Measurements from ENCODE around the gene CACNA1I.

Gene CACNA1I

DNA sequence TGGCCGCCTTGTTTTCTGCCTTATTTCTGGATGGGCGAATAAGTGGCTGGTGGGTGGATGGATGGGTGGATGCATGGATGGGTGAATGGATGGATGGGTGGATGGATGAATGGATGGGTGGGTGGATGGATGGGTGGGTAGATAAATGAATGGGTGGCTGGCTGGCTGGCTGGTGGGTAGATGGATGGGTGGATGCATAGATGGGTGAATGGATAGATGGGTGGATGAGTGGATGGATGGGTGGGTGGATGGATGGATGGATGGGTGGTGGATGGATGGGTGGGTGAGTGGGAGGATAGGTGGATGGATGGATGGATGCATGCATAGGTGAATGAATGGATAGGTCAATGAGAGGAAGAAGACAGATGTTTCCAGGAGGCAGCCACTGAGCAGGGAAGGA lies 98.9 kb downstream of the CACNA1I start:
- DNase-seq (ENCODE audit: low spot score), result no peak

DNA sequence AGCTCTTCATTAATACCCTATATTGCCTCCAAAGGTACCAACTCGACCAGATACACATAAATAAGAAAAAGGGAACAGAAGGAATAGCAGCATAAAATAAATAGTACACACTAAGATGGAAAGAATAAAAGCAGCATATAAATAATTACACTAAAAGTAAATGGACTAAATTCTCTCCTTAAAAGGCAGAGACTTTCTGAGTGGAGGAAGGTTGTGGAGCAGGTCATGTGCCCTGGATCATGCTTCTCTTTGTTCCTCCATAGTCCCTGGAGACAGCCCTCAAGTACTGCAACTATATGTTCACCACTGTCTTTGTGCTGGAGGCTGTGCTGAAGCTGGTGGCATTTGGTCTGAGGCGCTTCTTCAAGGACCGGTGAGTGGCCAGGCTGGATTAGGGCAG lies 101.4 kb downstream of the CACNA1I start:
- DNase-seq (ENCODE audit: low spot score), result no peak

DNA sequence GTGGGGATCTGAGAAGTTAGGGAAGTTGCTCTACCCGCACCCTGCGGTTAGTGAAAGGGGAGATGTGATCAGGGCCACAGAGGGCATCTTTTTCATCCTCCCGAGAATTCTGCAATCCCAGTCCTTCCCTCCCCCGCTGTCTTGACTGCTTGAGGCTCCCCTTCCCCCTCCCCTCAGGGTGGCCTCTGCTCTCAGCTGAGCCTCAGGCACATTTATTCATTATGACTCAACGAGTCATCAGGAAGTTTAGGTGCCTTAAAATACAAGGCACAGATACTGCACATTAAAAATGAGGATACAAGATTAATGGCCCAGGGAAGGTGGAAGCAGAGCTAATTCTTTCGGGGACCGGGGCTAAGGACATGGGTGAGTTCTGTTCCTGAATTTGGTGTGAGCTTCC lies 104.0 kb downstream of the CACNA1I start:
- DNase-seq (ENCODE audit: low spot score), result no peak

DNA sequence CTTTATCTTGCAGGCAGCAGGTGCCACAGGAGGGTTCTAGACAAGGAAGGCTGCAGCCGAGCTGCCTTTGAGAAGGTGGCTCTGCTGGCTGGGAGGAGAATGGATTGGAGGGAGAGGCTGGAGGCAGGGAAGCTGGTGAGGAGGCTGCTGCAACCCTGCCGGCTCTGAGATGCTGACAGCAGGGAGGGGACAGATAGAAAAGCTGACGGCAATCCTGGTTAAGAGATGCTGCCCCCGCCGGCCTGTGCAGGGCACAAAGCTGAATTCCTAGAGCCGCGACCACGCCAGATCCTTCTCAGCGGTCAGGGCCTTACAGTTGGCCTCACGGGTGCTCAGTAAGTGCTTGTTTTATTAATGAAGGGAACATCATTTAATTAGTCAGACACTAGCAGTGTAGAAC lies 105.4 kb downstream of the CACNA1I start:
- no peak for DNase-seq (ENCODE audit: low spot score)

DNA sequence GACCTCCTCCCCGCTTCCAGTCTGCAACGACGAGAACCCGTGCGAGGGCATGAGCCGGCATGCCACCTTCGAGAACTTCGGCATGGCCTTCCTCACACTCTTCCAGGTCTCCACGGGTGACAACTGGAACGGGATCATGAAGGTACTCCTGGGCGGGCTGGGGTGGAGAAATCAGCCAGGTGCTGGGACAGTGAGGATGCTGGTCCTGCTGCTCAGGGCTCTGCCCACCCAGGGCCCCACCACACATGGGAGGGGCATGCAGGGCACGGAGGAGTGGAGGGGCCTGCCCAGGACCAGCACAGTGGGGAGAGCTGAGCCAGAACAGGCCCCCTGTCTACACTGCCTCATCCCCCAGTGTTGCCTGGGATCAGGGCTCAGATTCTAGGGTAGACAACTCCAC lies 107.4 kb downstream of the CACNA1I start:
- DNase-seq (ENCODE audit: low spot score), result no peak

DNA sequence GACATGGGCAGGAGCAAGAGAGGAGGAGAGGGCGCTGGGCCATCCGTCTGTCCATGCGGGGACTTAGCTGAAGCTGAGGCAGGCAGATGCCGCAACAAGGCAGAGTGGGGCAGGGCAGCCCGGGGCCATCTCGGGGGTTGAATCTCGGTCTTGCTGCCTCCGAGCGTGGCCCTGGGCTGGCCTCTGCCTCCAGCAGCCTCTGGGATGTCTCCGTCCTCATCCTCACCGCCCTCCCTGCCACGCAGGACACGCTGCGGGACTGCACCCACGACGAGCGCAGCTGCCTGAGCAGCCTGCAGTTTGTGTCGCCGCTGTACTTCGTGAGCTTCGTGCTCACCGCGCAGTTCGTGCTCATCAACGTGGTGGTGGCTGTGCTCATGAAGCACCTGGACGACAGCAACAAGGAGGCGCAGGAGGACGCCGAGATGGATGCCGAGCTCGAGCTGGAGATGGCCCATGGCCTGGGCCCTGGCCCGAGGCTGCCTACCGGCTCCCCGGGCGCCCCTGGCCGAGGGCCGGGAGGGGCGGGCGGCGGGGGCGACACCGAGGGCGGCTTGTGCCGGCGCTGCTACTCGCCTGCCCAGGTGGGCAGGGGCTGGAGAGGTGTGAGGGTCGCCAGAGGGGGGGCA lies 108.4 kb downstream of the CACNA1I start:
- DNase-seq (ENCODE audit: low spot score), result no peak

DNA sequence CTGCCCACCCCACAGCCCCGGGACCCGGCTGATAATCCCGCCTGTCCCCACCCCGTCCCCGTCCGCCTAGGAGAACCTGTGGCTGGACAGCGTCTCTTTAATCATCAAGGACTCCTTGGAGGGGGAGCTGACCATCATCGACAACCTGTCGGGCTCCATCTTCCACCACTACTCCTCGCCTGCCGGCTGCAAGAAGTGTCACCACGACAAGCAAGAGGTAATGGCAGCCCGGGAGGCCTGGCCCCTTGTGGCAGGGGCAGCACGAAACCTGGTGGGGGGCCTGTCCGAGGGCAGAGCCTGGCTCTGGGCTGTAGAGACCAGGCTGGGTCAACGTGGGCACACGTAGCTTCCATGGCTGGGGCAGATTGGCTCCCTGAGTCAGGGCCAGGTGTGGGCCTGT lies 109.1 kb downstream of the CACNA1I start:
- no peak for DNase-seq (ENCODE audit: low spot score)

DNA sequence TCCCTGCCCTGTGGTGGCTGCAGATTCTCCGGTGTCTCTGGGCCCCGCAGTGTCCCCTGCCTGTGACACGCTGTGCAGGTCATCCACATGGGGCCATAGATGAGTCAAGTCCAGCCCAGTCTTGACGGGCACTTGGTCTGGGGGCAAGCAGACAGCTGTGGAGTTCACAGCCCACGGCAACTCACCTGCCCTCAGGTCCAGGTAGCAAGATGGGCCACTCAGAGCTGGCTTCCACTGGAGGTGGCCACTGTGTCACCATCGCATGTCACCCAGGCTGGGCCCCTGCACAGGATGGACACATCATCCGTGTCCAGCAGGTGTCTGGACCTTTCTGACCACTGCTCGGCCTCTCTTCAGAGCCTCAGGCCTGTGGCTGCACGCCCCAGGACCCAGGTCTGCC lies 109.9 kb downstream of the CACNA1I start:
- no peak for DNase-seq (ENCODE audit: low spot score)

DNA sequence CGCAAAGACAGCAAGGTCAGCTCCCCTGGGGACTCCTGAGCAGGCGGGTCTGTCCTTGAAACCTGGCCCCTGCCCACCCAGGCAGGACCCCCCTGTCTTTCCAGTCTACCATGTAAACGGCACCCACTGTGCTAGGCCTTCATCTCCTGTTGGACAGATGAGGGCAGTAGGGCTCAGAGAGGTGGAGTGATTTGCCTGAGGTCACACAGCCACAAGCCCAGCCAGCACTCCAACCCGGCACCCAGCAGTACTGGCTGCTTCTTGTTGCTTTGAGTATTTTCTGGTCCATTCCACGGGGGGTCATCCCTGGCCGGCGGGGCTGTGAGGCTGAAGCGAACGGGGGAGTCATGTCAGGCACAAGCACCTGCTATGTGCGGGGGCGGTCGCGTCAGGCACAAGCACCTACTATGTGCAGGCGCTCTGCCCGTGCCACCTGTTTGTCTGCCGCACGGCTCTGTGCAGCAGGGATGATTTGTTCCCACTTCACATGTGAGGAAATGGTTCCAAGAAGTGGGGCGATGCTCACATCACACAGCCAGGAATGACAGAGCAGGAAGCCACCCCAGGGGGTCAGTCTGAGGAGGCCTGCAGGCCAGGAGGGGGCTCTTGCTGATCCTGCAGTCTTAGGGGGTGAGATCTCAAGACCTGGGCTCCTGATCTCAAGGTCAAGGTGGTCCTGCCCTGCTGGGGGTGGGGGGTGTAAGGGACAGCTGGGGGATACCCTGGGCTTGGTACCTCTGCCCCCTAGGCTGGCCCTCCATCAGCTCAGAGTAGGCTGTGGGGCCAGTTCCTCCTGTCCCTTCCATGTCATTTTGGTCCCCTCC lies 110.7 kb downstream of the CACNA1I start:
- DNase-seq (ENCODE audit: low spot score), result no peak

DNA sequence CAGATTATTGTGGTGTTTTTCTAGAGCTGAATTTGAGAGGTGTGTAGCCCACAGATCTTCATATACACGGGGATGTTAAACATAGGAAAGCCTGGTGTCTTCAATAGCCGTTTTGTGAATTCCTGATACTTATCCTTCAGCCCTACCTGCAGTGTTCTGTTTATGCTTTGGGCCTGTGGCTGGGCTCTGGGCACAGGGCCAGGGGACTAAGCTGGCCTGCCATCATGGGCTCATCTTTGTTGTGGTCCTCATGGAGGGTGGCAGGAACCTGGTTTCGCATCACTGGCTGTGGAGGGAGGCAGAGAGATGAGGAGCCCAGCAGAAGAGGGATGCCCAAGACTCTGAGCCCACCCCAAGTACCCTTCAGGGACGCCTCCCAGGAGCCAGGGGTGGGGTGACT lies 112.4 kb downstream of the CACNA1I start:
- no peak for DNase-seq (ENCODE audit: low spot score)

DNA sequence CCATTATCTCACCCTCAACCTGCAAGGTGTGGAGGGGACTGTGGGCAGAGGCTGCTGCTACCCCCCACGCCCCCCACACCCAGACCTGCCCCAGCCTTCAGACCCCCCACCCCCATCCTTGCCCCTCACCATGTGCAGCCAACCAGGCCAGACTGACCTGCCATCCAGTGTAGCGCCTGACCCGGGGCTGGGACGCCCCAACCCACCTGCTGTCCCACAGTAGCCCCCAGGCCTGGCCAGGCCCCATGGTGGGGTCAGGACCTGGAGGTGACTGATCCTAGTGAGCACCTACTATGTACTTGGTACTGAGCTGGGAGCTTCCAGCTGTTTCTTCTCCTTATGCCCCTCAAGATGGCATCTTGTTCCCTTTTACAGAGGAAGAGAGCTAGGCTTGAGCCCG lies 113.1 kb downstream of the CACNA1I start:
- no peak for DNase-seq (ENCODE audit: low spot score)

DNA sequence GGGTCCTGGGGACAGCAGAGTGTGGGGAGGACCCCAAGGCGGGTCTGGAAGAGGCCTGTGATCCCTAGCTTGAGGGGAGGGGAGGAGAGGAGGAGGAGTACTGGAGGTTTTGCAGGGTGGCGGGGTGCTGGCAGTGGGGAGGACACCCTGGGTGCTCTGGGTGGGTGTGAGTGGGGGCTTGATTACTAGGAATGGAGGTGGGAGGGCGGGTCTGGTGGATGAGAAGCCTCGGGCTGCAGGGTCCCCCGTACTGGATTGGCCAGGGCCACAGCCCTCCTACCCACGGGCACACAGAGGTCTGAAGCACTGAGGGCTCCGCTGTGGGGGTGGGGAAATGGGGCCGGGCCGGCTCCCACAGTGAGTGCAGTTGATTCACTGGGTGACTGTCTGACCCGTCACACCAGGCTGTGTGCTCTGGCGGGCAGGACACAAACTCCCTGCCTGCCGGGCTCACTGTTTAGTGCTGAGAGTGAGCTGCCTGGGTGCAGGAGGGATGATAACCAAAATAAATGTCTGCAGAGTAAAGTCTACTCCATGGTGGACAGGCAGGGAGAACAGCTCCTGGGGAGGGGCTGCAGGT lies 114.2 kb downstream of the CACNA1I start:
- DNase-seq (ENCODE audit: low spot score), result no peak

DNA sequence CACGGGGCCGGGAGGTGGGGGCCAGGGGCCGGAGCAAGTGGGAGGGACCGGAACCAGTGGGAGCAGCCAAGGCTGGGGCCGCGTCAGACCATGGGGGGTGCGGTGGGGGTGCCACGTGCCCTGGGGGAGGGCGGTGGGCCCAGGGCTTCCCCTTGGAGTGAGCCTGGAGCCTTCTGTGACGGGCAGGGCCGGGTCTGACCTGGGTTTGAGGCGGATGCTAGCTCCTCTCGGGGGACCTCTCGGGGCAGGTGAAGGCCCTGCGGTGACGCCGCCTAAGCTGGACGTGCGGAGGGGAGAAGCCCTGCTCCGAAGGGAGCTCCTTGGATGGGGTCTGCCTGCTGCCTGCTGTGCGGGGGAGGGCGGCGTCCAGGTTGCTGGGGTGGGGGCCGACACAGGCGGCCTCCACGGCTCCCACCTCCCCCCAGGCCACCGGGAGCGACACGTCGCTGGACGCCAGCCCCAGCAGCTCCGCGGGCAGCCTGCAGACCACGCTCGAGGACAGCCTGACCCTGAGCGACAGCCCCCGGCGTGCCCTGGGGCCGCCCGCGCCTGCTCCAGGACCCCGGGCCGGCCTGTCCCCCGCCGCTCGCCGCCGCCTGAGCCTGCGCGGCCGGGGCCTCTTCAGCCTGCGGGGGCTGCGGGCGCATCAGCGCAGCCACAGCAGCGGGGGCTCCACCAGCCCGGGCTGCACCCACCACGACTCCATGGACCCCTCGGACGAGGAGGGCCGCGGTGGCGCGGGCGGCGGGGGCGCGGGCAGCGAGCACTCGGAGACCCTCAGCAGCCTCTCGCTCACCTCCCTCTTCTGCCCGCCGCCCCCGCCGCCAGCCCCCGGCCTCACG lies 115.0 kb downstream of the CACNA1I start:
- DNase-seq (ENCODE audit: low spot score), result no peak

DNA sequence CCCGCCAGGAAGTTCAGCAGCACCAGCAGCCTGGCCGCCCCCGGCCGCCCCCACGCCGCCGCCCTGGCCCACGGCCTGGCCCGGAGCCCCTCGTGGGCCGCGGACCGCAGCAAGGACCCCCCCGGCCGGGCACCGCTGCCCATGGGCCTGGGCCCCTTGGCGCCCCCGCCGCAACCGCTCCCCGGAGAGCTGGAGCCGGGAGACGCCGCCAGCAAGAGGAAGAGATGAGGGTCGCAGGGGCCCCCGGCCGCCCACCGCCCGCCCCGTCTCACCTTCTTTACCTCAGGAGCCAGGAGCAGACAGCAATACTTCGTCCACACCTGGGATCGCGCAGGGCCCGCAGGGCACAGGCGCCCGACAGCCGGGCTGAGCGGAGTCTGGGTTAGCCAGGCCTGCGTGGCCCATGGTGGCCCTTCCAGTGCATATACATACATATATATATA lies 115.6 kb downstream of the CACNA1I start:
- DNase-seq (ENCODE audit: low spot score), result no peak

DNA sequence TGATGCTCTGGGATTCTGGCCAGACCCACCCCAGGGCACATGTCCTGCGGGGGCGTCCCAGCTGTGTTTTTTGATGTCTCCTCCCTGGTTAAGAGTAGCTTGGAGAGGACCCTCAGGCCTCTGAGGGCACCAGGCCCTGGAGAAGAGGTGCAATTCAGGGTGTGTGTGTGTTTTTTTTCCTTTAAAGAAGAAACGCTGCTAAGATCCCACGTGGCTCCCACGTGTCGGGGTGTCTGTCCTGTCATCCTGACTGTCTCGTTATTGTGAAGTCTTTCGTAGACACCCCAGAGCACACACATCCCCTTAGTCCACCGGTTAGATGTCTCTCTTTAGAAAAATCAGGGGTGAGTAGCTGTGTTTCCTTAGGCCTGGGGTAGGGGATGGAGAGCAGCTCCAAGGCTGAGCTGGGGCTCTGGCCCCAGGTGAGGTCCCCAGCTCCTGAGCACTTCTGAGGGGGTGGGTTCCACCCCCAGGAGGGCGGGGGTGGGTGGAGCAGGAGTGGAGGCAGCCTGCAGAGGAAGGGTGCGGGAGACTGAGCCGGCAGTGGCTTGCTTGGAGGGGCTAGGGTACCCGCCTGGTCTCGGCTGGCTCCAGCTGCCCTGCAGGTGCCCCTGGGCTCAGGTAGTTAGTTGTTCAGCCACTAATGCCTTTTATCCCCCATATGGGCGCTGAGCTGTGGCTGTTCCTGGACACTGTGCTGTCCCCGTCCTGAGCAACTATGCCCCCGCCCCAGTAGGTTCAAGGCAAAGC lies 116.4 kb downstream of the CACNA1I start:
- no peak for DNase-seq (ENCODE audit: low spot score)

DNA sequence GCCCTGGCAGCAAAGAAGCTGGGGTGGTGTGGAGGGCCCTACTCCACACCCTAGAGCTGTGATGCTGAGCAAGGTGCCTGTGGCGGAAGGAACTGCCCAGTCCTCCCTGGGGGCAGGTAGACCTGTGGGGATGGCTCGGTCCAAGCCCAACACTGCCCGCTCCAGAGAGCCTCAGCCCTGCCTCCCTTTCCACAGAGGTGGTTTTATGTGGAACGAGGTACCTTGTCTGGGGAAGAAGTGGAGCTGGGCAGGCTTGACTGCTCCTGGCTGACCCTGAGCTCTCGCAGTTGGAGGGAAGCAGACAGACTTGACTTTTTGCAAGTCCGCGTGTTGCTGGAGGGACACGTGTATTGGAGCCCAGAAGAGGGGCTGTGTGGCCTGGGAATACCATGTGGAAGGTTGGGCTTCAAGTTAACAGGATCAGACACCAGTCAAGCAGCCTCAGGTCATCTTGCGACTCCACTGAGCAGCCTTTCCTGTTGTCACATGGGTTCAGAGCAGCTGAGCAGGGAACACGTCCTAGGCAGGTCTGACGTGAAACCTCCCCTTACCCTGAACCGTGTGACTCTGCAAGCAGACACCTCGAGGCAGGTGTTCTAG lies 117.7 kb downstream of the CACNA1I start:
- DNase-seq (ENCODE audit: low spot score), result no peak

DNA sequence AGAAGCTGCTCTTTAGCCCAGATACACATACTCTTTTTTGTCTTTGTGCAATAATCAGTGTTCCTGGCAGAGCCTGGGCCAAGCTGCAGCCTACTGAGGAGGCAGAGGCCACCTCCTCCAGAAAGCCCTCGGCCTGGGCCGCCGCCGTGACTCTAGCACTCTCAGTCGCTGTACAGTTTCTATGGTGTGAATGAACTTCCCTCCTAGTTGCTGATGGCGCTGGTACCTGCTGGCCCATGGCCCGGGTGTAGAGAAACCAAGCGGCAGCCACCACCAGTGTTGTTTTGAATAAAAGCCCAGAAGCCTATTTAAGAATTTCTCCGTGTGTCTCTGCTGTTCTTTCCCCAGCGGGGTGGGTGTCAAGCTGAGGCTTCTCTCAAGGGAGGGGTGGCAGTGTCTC lies 118.9 kb downstream of the CACNA1I start:
- no peak for DNase-seq (ENCODE audit: low spot score)

DNA sequence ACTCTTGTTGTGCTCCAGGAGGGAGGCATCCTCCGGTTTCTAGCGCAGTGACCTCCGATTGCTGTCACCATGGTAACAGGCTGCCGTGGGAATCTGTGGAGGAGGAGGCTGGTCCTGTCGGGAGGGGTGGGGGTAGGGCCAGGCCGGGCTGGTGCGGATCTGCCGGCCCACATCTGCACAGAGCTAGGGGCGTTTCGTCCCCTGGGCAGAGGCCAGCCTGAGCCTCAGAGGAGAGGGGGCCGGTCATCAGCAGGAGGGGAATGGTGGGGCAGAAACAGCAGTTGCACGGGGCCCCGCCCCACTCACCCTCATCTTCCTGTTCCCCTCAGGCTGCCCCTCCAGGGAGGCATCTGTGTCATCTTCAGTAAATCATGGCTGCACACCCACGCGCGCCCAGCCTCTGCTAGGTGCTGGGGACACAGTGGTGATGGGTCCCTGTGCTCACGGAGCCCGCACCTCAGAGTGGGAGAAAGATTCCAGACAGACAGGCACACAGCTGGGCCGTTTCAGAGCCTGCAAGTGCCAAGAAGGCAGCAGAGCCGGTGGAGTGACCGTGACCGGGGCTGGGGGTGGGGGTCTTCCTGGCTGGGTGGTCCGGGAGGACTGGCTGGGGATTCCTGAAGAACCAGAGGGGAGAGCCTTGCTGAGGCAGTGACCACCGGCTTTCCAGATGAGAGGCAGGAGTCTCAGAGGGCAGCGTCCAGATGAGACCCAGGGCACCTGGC lies 120.5 kb downstream of the CACNA1I start:
- no peak for DNase-seq (ENCODE audit: low spot score)

DNA sequence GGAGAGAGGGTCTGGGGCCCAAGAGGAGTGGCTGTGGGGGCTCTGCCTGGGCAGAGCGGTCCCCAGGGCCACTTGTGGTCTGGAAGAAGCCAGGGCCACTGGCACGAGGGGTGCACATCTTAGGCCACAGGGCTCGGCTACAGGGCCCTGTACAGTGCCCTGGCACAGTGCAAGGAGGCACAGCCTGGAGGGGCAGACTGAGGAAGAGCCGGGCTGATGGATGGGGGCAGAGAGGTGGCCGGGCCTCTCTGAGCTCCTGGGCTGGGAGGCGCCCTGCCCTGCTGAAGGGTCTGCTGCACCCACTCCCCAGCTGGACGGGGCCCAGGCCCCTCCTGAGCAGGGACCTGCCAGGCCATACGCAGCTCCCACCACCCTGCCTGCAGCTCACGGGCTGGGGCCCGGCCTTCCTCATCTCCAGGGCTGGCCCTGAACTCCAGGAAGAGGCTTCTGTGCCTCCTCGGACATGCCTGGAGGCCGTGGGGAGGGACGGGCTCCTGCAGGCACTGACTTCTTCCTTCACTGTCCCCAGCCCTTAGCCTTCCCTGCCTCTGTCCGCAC lies 123.5 kb downstream of the CACNA1I start:
- DNase-seq (ENCODE audit: low spot score), result no peak

DNA sequence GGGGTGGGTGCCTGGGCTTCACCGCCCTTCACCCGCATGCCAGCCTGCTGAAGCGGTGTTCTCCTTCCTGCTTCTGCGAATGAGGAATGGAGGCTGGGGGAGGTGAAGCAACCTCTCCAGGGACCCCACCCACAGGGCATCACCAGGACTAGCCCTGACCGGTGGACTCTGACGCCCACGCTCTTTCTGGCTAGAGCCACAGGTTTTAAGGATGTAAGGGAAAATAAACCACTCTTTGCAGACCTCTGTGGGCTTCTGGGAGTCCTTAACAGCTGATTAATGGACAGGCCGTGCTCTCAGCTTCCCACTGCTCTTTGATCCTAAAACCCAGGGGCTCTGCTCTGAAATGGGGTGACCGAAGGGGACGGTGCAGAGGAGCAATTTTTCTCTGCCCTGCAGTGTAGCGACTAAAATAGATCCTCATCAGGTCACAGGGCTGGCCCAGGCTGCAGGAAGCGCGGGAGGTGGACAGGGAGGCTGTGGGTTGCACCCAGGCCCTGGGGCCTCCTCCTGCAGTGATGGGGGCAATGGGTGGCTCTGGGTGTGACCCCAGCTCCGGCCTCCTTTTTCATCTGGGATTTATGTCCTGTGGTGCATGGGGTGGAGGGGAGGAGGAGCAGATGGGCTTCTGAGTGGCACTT lies 127.4 kb downstream of the CACNA1I start:
- DNase-seq (ENCODE audit: low spot score), result no peak

Data from hematopoietic multipotent progenitor cell treated with erythropoietin and hydrocortisone succinate and interleukin-3 and kit ligand, for 15 days (in vitro differentiated cells).